Measurements from ENCODE around the gene DENND1A. TPM values are rescaled to one million over a fixed set of nuclear protein-coding genes. Genes with fewer than 3 reads are reported as not detected.

The DENND1A gene
- total RNA-seq, 4 donors from 2014 or later = 15.8 to 33.5 (median 23.9) TPM

GRCh38 chr9:123484130-123484529 lies 445.8 kb downstream of the DENND1A start:
- 94% methylated on average over 4 of the region's 4 CpGs for WGBS

GRCh38 chr9:123483191-123483803 lies 446.6 kb downstream of the DENND1A start:
- no peaks in the 10 kb centered on the region for H3K9me3 ChIP-seq
- no peaks in the 10 kb centered on the region for H3K36me3 ChIP-seq
- no peak overlapping the region for H3K4me3 ChIP-seq
- no peak for DNase-seq (ENCODE audit: low spot score in 2 of 2)
- no peak overlapping the region for H3K27ac ChIP-seq
- WGBS = 93% methylated on average over 2 of the region's 9 CpGs
- TF ChIP-seq EP300 (IDR thresholded peaks at IDR 0.05) (no peak), CTCF (IDR thresholded peaks at IDR 0.05) (no peak), POLR2A (IDR thresholded peaks at IDR 0.05) (no peak), POLR2AphosphoS5 (IDR thresholded peaks at IDR 0.05) (no peak)
- no peaks in the 10 kb centered on the region for H3K27me3 ChIP-seq
- H3K4me1 ChIP-seq = no peaks in the 10 kb centered on the region

More at GRCh38 chr9:123484130-123484529, 445.8 kb downstream of the DENND1A start:
- no peaks in the 10 kb centered on the region for H3K36me3 ChIP-seq
- no peak overlapping the region for H3K27ac ChIP-seq
- no peak overlapping the region for H3K4me3 ChIP-seq
- no peak for DNase-seq (ENCODE audit: low spot score in 2 of 2)
- no peaks in the 10 kb centered on the region for H3K4me1 ChIP-seq
- TF ChIP-seq POLR2AphosphoS5 (IDR thresholded peaks at IDR 0.05) (no peak), CTCF (IDR thresholded peaks at IDR 0.05) (no peak), POLR2A (IDR thresholded peaks at IDR 0.05) (no peak), EP300 (IDR thresholded peaks at IDR 0.05) (no peak)
- H3K27me3 ChIP-seq = no peaks in the 10 kb centered on the region
- no peaks in the 10 kb centered on the region for H3K9me3 ChIP-seq

- no peak for DNase-seq (ENCODE audit: low spot score in 2 of 2)
- no peak overlapping the region for H3K4me3 ChIP-seq
- no peak overlapping the region for H3K27ac ChIP-seq
- H3K27me3 ChIP-seq = no peaks in the 10 kb centered on the region
- TF ChIP-seq POLR2A (IDR thresholded peaks at IDR 0.05) (no peak), POLR2AphosphoS5 (IDR thresholded peaks at IDR 0.05) (no peak), CTCF (IDR thresholded peaks at IDR 0.05) (no peak), EP300 (IDR thresholded peaks at IDR 0.05) (no peak)
- no peaks in the 10 kb centered on the region for H3K9me3 ChIP-seq
- WGBS = 98% methylated on average over 3 of the region's 3 CpGs
- H3K4me1 ChIP-seq = no peaks in the 10 kb centered on the region
- H3K36me3 ChIP-seq = no peaks in the 10 kb centered on the region
These were observed 447.5 kb downstream of the DENND1A start for GRCh38 chr9:123482295-123482968.

- WGBS = 90% methylated on average over 10 of the region's 10 CpGs
- H3K27me3 ChIP-seq = no peaks in the 10 kb centered on the region
- no peak overlapping the region for H3K27ac ChIP-seq
- H3K4me1 ChIP-seq = no peaks in the 10 kb centered on the region
- no peak for DNase-seq (ENCODE audit: low spot score in 2 of 2)
- H3K36me3 ChIP-seq = no peaks in the 10 kb centered on the region
- no peaks in the 10 kb centered on the region for H3K9me3 ChIP-seq
- no peak overlapping the region for H3K4me3 ChIP-seq
- TF ChIP-seq CTCF (IDR thresholded peaks at IDR 0.05) (no peak), EP300 (IDR thresholded peaks at IDR 0.05) (no peak), POLR2AphosphoS5 (IDR thresholded peaks at IDR 0.05) (no peak)
These were observed 448.6 kb downstream of the DENND1A start for GRCh38 chr9:123481209-123481865.

GRCh38 chr9:123480791-123481190 lies 449.1 kb downstream of the DENND1A start:
- no peak for DNase-seq (ENCODE audit: low spot score in 2 of 2)
- H3K4me1 ChIP-seq = no peaks in the 10 kb centered on the region
- no peak overlapping the region for H3K4me3 ChIP-seq
- TF ChIP-seq EP300 (IDR thresholded peaks at IDR 0.05) (no peak), POLR2AphosphoS5 (IDR thresholded peaks at IDR 0.05) (no peak), CTCF (IDR thresholded peaks at IDR 0.05) (no peak), POLR2A (IDR thresholded peaks at IDR 0.05) (no peak)
- H3K27ac ChIP-seq = no peak overlapping the region
- no peaks in the 10 kb centered on the region for H3K9me3 ChIP-seq
- H3K27me3 ChIP-seq = no peaks in the 10 kb centered on the region
- H3K36me3 ChIP-seq = no peaks in the 10 kb centered on the region
- 89% methylated on average over 8 of the region's 8 CpGs for WGBS
